GM12875 (cell line): ENCODE results near the gene MRPL52.

Experiments used
- H3K4me3 ChIP-seq: one replicate; pipeline ENCODE4 v1.5.1; 2011; ENCODE audit warnings: low read depth, low read length, control low read depth
- CTCF ChIP-seq: IDR thresholded peaks from 2 replicates; pipeline ENCODE4 v1.5.1; 2011; ENCODE audit warnings: low read depth, mild to moderate bottlenecking, control low read depth, inconsistent platforms, low read length, moderate library complexity, borderline replicate concordance; ENCODE audit not compliant: insufficient read depth

The MRPL52 gene

GRCh38 chr14:22836301-22837113 lies 6.8 kb downstream of the MRPL52 start, which contains the start of gene MMP14:
Gene MMP14, plus strand, starts transcription at chr14:22836585. Its CDS starts 233 bp downstream, at chr14:22836818.
- TF ChIP-seq CTCF: no peak
- no peak within 1 kb of the TSS for H3K4me3 ChIP-seq

- H3K4me3 ChIP-seq: no peak overlapping the region
- TF ChIP-seq CTCF: no peak
These were observed 7.5 kb downstream of the MRPL52 start for GRCh38 chr14:22837114-22837749.

GRCh38 chr14:22837750-22838538 lies 8.3 kb downstream of the MRPL52 start:
- H3K4me3 ChIP-seq: no peak overlapping the region
- no peak for TF ChIP-seq CTCF

- no peak for TF ChIP-seq CTCF
- no peak overlapping the region for H3K4me3 ChIP-seq
These were observed 8.9 kb downstream of the MRPL52 start for GRCh38 chr14:22838631-22839041.

GRCh38 chr14:22839159-22839779 lies 9.6 kb downstream of the MRPL52 start:
- no peak for TF ChIP-seq CTCF

GRCh38 chr14:22841311-22841710 lies 11.6 kb downstream of the MRPL52 start:
- H3K4me3 ChIP-seq: no peak overlapping the region
- no peak for TF ChIP-seq CTCF

More at GRCh38 chr14:22839159-22839779, 9.6 kb downstream of the MRPL52 start:
- no peak overlapping the region for H3K4me3 ChIP-seq
